Fibroblast of lung (primary cell): ENCODE measurements around the gene NOSIP.

Experiments used
- CTCF ChIP-seq, 2 donors: IDR thresholded peaks in 1 of 2; conservative IDR thresholded peaks in 1 of 2; 1 replicate in 1 of 2; 2 replicates in 1 of 2; pipeline ENCODE4 v1.5.1; 2011 to 2012; ENCODE audit warnings: low read length in 2 of 2, control low read depth in 1 of 2, inconsistent platforms in 1 of 2, low read depth in 1 of 2, mild to moderate bottlenecking in 1 of 2
- EZH2 ChIP-seq: IDR thresholded peaks from 2 replicates; pipeline ENCODE4 v1.5.1; 2012; ENCODE audit warnings: low read length, control low read depth, mild to moderate bottlenecking; ENCODE audit errors: missing control alignments

GRCh38 chr19:49581007-49581508 is 702 bp upstream of the NOSIP start, which contains the start of gene PRRG2:
- TF ChIP-seq CTCF (conservative IDR thresholded peaks at IDR 0.05 in 1 of 2, IDR thresholded peaks at IDR 0.05 in 1 of 2; ENCODE audit: low read depth in 1 of 2, low read length in 2 of 2) (no peak), EZH2 (no peak)
